PC-9 (cell line): ENCODE measurements around the gene IGSF21. TPM values are rescaled to one million over a fixed set of nuclear protein-coding genes. Genes with fewer than 3 reads are reported as not detected.

Experiments
- BruUV-seq: library from RNA; stranded (reverse); fragments of 400-500 nt; replicated peaks from 2 replicates; lab custom pipeline; 2021; lab: Mats Ljungman, UMichigan
- CTCF ChIA-PET: fragments of 300-600 bp; sonication (Branson Sonifier 250); formaldehyde crosslinking; loops from one replicate; lab custom pipeline; 2022; ENCODE audit warnings: antibody characterized with exemption; lab: Charles Lee
- POLR2A ChIA-PET: fragments of 300-600 bp; sonication (Branson Sonifier 250); formaldehyde crosslinking; loops from one replicate; lab custom pipeline; 2022; ENCODE audit warnings: antibody characterized with exemption; ENCODE audit not compliant: unreplicated experiment; lab: Charles Lee
- DNase-seq, 2 experiments: peaks; one replicate each; pipeline versions ENCODE4 v3.0.0 to v3.0.0-alpha.2; 2015 to 2022; ENCODE audit warnings: mixed read lengths in 1 of 2
- H2AFZ ChIP-seq: fragments of 200-600 bp; sonication (generic); 2 replicates; pipeline ENCODE4 v1.8.1; 2017; ENCODE audit warnings: antibody characterized with exemption
- H3F3A ChIP-seq: fragments of 200-600 bp; sonication (generic); 2 replicates; pipeline ENCODE4 v1.8.1; 2017; ENCODE audit warnings: antibody characterized with exemption, mild to moderate bottlenecking, low read depth; ENCODE audit not compliant: insufficient read depth
- H3K27ac ChIP-seq: fragments of 200-600 bp; sonication (generic); 2 replicates; pipeline ENCODE4 v1.6.1; 2016; ENCODE audit warnings: mixed run types
- H3K27me3 ChIP-seq: fragments of 200-600 bp; sonication (generic); 2 replicates; pipeline ENCODE4 v1.6.1; 2016; ENCODE audit warnings: low read depth, mixed run types; ENCODE audit not compliant: insufficient read depth
- H3K36me3 ChIP-seq: fragments of 200-600 bp; sonication (generic); 2 replicates; pipeline ENCODE4 v1.6.1; 2016; ENCODE audit warnings: low read depth, mixed run types
- H3K4me1 ChIP-seq: fragments of 200-600 bp; sonication (generic); replicated peaks from 2 replicates; pipeline ENCODE4 v1.6.1; 2016; ENCODE audit warnings: mixed run types; ENCODE audit not compliant: insufficient read depth
- H3K4me2 ChIP-seq: fragments of 200-600 bp; sonication (generic); 2 replicates; pipeline ENCODE4 v1.6.1; 2017; ENCODE audit warnings: mixed run types
- H3K4me3 ChIP-seq: fragments of 200-600 bp; sonication (generic); 2 replicates; pipeline ENCODE4 v1.6.1; 2016; ENCODE audit warnings: mixed run types
- H3K79me2 ChIP-seq: fragments of 200-600 bp; sonication (generic); 2 replicates; pipeline ENCODE4 v1.6.1; 2017; ENCODE audit warnings: low read depth, mixed run types
- H3K9me2 ChIP-seq: fragments of 200-600 bp; sonication (generic); 2 replicates; pipeline ENCODE4 v1.8.1; 2017; ENCODE audit warnings: mild to moderate bottlenecking; ENCODE audit not compliant: insufficient read depth
- H3K9me3 ChIP-seq: fragments of 200-600 bp; sonication (generic); 2 replicates; pipeline ENCODE4 v1.8.1; 2016; ENCODE audit warnings: low read depth; ENCODE audit not compliant: insufficient read depth
- H4K20me1 ChIP-seq: fragments of 200-600 bp; sonication (generic); 2 replicates; pipeline ENCODE4 v1.8.1; 2017; ENCODE audit not compliant: insufficient read depth
- CTCF ChIP-seq: fragments of 200-600 bp; sonication (generic); conservative IDR thresholded peaks from 2 replicates; pipeline ENCODE4 v1.6.1; 2017; ENCODE audit warnings: mixed run types, antibody characterized with exemption, mild to moderate bottlenecking, moderate library complexity
- EZH2 ChIP-seq: fragments of 200-600 bp; sonication (generic); IDR thresholded peaks from 2 replicates; pipeline ENCODE4 v1.8.0; 2017; ENCODE audit warnings: antibody characterized with exemption, low read depth
- intact Hi-C: fragments of 100-400 bp; cut with micrococcal nuclease; formaldehyde crosslinking; loops from one replicate; pipeline ENCODE4 v1.10.0; 2022; ENCODE audit not compliant: unreplicated experiment
- total RNA-seq: library from RNA; stranded (reverse); gene quantifications from 2 replicates; pipeline ENCODE4 v1.2.3, GENCODE V29; 2021

IGSF21 gene
- total RNA-seq, 1 experiment from 2014 or later, result not detected

GRCh38 chr1:18073066-18073642 is 34.4 kb upstream of the IGSF21 start:
- H3K4me1 ChIP-seq, result no peaks in the 10 kb centered on the region
- H3K79me2 ChIP-seq, result no peaks in the 10 kb centered on the region
- no TSS peak for BruUV-seq
- intact Hi-C loops, result no loop called here
- H3K27me3 ChIP-seq, result peaks cover 61% of the 10 kb centered on the region
- no peaks in the 10 kb centered on the region for H3K9me2 ChIP-seq
- ChIA-PET POLR2A (no interaction called here), CTCF (no interaction called here)
- no peak overlapping the region for H3K4me2 ChIP-seq
- TF ChIP-seq CTCF (no peak), EZH2 (no peak)
- H3F3A ChIP-seq, result no peaks in the 10 kb centered on the region
- DNase-seq, result no peak
- no peaks in the 10 kb centered on the region for H3K36me3 ChIP-seq
- H3K9me3 ChIP-seq, result no peaks in the 10 kb centered on the region
- no peak overlapping the region for H3K27ac ChIP-seq
- H3K4me3 ChIP-seq, result no peak overlapping the region
- no peak overlapping the region for H2AFZ ChIP-seq
- H4K20me1 ChIP-seq, result no peaks in the 10 kb centered on the region

GRCh38 chr1:18077657-18078215 is 29.9 kb upstream of the IGSF21 start:
- BruUV-seq, result no TSS peak
- H3K79me2 ChIP-seq, result no peaks in the 10 kb centered on the region
- H2AFZ ChIP-seq, result no peak overlapping the region
- no peak overlapping the region for H3K27ac ChIP-seq
- no peak for TF ChIP-seq EZH2
- TF ChIP-seq CTCF, result no peak
- no peaks in the 10 kb centered on the region for H3K9me3 ChIP-seq
- CTCF ChIA-PET, result no interaction called here
- no peaks in the 10 kb centered on the region for H3K4me1 ChIP-seq
- no peak overlapping the region for H3K4me3 ChIP-seq
- no peaks in the 10 kb centered on the region for H3F3A ChIP-seq
- no peak overlapping the region for H3K4me2 ChIP-seq
- no peaks in the 10 kb centered on the region for H4K20me1 ChIP-seq
- intact Hi-C loops, result no loop called here
- peaks cover 69% of the 10 kb centered on the region for H3K27me3 ChIP-seq
- DNase-seq, result no peak
- H3K36me3 ChIP-seq, result no peaks in the 10 kb centered on the region
- POLR2A ChIA-PET, result no interaction called here
- H3K9me2 ChIP-seq, result no peaks in the 10 kb centered on the region

- Histone ChIP-seq H3K27me3 (peaks cover 53% of the 10 kb centered on the region), H3K36me3 (no peaks in the 10 kb centered on the region), H3K9me2 (no peaks in the 10 kb centered on the region), H4K20me1 (no peaks in the 10 kb centered on the region), H3K79me2 (no peaks in the 10 kb centered on the region), H3K4me3 (no peak overlapping the region), H3K27ac (no peak overlapping the region), H3F3A (no peaks in the 10 kb centered on the region), H3K9me3 (no peaks in the 10 kb centered on the region), H2AFZ (no peak overlapping the region), H3K4me2 (no peak overlapping the region), H3K4me1 (no peaks in the 10 kb centered on the region)
- CTCF ChIA-PET, result no interaction called here
- intact Hi-C loops, result no loop called here
- POLR2A ChIA-PET, result no interaction called here
- no peak for DNase-seq
- TF ChIP-seq EZH2 (no peak), CTCF (no peak)
- no TSS peak for BruUV-seq
These were observed 27.5 kb upstream of the IGSF21 start for GRCh38 chr1:18079941-18080735.
